A549 (cell line): ENCODE results near the gene CNTN5.

ENCODE experiments used
- CEBPB ChIP-seq, 2 experiments: fragments of >200 bp in 1 of 2; sonication (Bioruptor Twin) in 1 of 2; formaldehyde crosslinking in 1 of 2; IDR thresholded peaks; 2 replicates each; pipeline ENCODE4 v1.6.1; 2012 to 2016
- EP300 ChIP-seq, 2 experiments: fragments of >200 bp; sonication (Bioruptor Twin); formaldehyde crosslinking; IDR thresholded peaks; 2 replicates in 1 of 2; 3 replicates in 1 of 2; pipeline ENCODE4 v1.6.1; 2016 to 2017
- FOXS1 ChIP-seq: fragments of 250-450 bp; sonication (Bioruptor Pico); IDR thresholded peaks from 2 replicates; pipeline ENCODE4 v1.5.0; 2020; ENCODE audit warnings: mild to moderate bottlenecking, moderate library complexity
- HOXA7 ChIP-seq: fragments of 250-450 bp; sonication (Bioruptor Pico); IDR thresholded peaks from 2 replicates; pipeline ENCODE4 v1.5.0; 2020; ENCODE audit warnings: mild to moderate bottlenecking, moderate library complexity
- POLR2A ChIP-seq: IDR thresholded peaks from 2 replicates; pipeline ENCODE4 v1.6.1; 2012; ENCODE audit warnings: mild to moderate bottlenecking, low read length
- RCOR1 ChIP-seq: fragments of 150-350 bp; IDR thresholded peaks from 2 replicates; pipeline ENCODE4 v1.6.1; 2014; ENCODE audit warnings: antibody characterized with exemption, low read length, low read depth
- USF2 ChIP-seq: fragments of 450-650 bp; IDR thresholded peaks from 2 replicates; pipeline ENCODE4 v1.6.1; 2014; ENCODE audit warnings: antibody characterized with exemption
- TF ChIP-seq, protein P1 (sequence below): fragments of >200 bp; sonication (Bioruptor Twin); formaldehyde crosslinking; IDR thresholded peaks from 3 replicates; pipeline ENCODE4 v1.5.1; 2016
- TF ChIP-seq, protein P2 (sequence below): IDR thresholded peaks from 2 replicates; pipeline ENCODE4 v1.6.1; 2012
- TF ChIP-seq, protein P3 (sequence below): fragments of 150-350 bp; IDR thresholded peaks from 2 replicates; pipeline ENCODE4 v1.6.1; 2014; ENCODE audit warnings: low read depth, mild to moderate bottlenecking, low read length

DNA sequence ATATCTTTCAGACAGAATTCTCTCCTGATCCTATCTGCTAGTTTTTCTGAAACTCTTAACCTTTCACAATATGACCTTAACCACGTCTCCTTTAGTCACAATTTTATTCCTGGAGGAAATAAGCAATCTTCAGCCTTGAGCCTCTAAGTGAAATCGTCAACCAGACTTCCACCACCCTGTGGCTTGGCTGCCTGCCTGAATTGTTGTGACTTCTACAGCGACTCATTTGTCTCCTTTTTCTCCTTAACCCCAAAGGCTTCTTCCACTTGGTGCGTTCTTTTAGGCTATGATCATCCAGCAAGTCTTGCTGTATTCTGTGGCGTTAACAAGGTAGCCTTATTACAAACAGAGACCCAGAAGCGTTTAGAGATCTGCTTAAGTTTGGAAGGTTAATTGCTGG is 1131.2 kb downstream of the CNTN5 start:
- TF ChIP-seq EP300 (IDR thresholded peaks at IDR 0.05) (no peak), USF2 (no peak), HOXA7 (CRISPR knock-in tag) (no peak), RCOR1 (no peak), CEBPB (IDR thresholded peaks at IDR 0.05) (no peak), POLR2A (no peak), FOXS1 (CRISPR knock-in tag) (no peak)
- TF ChIP-seq, protein P1, sequence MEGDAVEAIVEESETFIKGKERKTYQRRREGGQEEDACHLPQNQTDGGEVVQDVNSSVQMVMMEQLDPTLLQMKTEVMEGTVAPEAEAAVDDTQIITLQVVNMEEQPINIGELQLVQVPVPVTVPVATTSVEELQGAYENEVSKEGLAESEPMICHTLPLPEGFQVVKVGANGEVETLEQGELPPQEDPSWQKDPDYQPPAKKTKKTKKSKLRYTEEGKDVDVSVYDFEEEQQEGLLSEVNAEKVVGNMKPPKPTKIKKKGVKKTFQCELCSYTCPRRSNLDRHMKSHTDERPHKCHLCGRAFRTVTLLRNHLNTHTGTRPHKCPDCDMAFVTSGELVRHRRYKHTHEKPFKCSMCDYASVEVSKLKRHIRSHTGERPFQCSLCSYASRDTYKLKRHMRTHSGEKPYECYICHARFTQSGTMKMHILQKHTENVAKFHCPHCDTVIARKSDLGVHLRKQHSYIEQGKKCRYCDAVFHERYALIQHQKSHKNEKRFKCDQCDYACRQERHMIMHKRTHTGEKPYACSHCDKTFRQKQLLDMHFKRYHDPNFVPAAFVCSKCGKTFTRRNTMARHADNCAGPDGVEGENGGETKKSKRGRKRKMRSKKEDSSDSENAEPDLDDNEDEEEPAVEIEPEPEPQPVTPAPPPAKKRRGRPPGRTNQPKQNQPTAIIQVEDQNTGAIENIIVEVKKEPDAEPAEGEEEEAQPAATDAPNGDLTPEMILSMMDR: no peak
- TF ChIP-seq, protein P2, sequence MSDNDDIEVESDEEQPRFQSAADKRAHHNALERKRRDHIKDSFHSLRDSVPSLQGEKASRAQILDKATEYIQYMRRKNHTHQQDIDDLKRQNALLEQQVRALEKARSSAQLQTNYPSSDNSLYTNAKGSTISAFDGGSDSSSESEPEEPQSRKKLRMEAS: no peak
- TF ChIP-seq, protein P3, sequence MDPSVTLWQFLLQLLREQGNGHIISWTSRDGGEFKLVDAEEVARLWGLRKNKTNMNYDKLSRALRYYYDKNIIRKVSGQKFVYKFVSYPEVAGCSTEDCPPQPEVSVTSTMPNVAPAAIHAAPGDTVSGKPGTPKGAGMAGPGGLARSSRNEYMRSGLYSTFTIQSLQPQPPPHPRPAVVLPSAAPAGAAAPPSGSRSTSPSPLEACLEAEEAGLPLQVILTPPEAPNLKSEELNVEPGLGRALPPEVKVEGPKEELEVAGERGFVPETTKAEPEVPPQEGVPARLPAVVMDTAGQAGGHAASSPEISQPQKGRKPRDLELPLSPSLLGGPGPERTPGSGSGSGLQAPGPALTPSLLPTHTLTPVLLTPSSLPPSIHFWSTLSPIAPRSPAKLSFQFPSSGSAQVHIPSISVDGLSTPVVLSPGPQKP: no peak
